Ishikawa (cell line): ENCODE results near the gene SUN1.
A peak's percentile ranks its signal among the peaks of the same experiment; 100 is the strongest.

ENCODE experiments used
- CEBPB ChIP-seq: IDR thresholded peaks from 2 replicates; pipeline ENCODE4 v1.6.1; 2012
- CREB1 ChIP-seq: IDR thresholded peaks from 2 replicates; pipeline ENCODE4 v1.6.1; 2012; ENCODE audit warnings: low read depth
- EGR1 ChIP-seq: IDR thresholded peaks from 2 replicates; pipeline ENCODE4 v1.6.1; 2012
- EP300 ChIP-seq: IDR thresholded peaks from 2 replicates; pipeline ENCODE4 v1.6.1; 2012; ENCODE audit warnings: borderline replicate concordance
- FOXM1 ChIP-seq: IDR thresholded peaks from 2 replicates; pipeline ENCODE4 v1.6.1; 2012; ENCODE audit warnings: low read depth, borderline replicate concordance
- NFIC ChIP-seq: IDR thresholded peaks from 2 replicates; pipeline ENCODE4 v1.6.1; 2012
- RAD21 ChIP-seq: IDR thresholded peaks from 2 replicates; pipeline ENCODE4 v1.6.1; 2012; ENCODE audit warnings: low read depth
- TAF1 ChIP-seq: IDR thresholded peaks from 2 replicates; pipeline ENCODE4 v1.6.1; 2012; ENCODE audit warnings: low read depth, mild to moderate bottlenecking
- TCF12 ChIP-seq: IDR thresholded peaks from 2 replicates; pipeline ENCODE4 v1.6.1; 2012; ENCODE audit warnings: low read depth
- TEAD4 ChIP-seq: IDR thresholded peaks from 2 replicates; pipeline ENCODE4 v1.6.1; 2012
- YY1 ChIP-seq: IDR thresholded peaks from 2 replicates; pipeline ENCODE4 v1.6.1; 2012; ENCODE audit warnings: low read depth
- ZBTB7A ChIP-seq: IDR thresholded peaks from 2 replicates; pipeline ENCODE4 v1.6.1; 2012; ENCODE audit warnings: low read depth
- TF ChIP-seq, protein P1 (sequence below): IDR thresholded peaks from 2 replicates; pipeline ENCODE4 v1.6.1; 2012
- TF ChIP-seq, protein P2 (sequence below): IDR thresholded peaks from 2 replicates; pipeline ENCODE4 v1.6.1; 2012; ENCODE audit warnings: low read depth, mild to moderate bottlenecking
- TF ChIP-seq, protein P3 (sequence below): IDR thresholded peaks from 2 replicates; pipeline ENCODE4 v1.6.1; 2012

SUN1 gene

DNA sequence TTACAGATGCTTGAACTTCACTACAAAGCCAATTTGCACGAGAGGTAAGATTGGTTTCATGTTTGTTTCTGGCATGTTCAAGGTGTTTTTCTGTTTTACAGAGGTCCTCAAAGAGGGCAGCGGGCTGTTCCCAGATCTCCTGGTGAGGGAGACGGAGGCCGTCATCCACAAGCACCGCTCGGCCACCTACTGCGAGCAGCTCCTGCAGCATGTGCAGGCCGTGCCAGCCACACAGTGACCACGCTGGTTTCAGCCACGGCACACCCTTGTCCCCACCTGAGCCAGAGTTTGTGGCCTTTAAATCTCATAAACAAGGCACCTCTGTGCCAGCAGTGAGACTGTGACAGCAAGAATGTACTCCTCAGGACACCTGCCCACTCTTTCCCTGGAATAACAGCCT, 46.9 kb upstream of the SUN1 start:
- no peak for TF ChIP-seq EGR1
- TF ChIP-seq TAF1: no peak
- TF ChIP-seq TEAD4: no peak
- TF ChIP-seq ZBTB7A: no peak
- TF ChIP-seq EP300: no peak
- no peak for TF ChIP-seq FOXM1
- TF ChIP-seq CEBPB: no peak
- TF ChIP-seq, protein P1, sequence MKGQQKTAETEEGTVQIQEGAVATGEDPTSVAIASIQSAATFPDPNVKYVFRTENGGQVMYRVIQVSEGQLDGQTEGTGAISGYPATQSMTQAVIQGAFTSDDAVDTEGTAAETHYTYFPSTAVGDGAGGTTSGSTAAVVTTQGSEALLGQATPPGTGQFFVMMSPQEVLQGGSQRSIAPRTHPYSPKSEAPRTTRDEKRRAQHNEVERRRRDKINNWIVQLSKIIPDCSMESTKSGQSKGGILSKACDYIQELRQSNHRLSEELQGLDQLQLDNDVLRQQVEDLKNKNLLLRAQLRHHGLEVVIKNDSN: no peak
- TF ChIP-seq, protein P2, sequence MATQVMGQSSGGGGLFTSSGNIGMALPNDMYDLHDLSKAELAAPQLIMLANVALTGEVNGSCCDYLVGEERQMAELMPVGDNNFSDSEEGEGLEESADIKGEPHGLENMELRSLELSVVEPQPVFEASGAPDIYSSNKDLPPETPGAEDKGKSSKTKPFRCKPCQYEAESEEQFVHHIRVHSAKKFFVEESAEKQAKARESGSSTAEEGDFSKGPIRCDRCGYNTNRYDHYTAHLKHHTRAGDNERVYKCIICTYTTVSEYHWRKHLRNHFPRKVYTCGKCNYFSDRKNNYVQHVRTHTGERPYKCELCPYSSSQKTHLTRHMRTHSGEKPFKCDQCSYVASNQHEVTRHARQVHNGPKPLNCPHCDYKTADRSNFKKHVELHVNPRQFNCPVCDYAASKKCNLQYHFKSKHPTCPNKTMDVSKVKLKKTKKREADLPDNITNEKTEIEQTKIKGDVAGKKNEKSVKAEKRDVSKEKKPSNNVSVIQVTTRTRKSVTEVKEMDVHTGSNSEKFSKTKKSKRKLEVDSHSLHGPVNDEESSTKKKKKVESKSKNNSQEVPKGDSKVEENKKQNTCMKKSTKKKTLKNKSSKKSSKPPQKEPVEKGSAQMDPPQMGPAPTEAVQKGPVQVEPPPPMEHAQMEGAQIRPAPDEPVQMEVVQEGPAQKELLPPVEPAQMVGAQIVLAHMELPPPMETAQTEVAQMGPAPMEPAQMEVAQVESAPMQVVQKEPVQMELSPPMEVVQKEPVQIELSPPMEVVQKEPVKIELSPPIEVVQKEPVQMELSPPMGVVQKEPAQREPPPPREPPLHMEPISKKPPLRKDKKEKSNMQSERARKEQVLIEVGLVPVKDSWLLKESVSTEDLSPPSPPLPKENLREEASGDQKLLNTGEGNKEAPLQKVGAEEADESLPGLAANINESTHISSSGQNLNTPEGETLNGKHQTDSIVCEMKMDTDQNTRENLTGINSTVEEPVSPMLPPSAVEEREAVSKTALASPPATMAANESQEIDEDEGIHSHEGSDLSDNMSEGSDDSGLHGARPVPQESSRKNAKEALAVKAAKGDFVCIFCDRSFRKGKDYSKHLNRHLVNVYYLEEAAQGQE: no peak
- TF ChIP-seq, protein P3, sequence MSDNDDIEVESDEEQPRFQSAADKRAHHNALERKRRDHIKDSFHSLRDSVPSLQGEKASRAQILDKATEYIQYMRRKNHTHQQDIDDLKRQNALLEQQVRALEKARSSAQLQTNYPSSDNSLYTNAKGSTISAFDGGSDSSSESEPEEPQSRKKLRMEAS: no peak
- TF ChIP-seq TCF12: no peak
- TF ChIP-seq CREB1: no peak
- no peak for TF ChIP-seq YY1

DNA sequence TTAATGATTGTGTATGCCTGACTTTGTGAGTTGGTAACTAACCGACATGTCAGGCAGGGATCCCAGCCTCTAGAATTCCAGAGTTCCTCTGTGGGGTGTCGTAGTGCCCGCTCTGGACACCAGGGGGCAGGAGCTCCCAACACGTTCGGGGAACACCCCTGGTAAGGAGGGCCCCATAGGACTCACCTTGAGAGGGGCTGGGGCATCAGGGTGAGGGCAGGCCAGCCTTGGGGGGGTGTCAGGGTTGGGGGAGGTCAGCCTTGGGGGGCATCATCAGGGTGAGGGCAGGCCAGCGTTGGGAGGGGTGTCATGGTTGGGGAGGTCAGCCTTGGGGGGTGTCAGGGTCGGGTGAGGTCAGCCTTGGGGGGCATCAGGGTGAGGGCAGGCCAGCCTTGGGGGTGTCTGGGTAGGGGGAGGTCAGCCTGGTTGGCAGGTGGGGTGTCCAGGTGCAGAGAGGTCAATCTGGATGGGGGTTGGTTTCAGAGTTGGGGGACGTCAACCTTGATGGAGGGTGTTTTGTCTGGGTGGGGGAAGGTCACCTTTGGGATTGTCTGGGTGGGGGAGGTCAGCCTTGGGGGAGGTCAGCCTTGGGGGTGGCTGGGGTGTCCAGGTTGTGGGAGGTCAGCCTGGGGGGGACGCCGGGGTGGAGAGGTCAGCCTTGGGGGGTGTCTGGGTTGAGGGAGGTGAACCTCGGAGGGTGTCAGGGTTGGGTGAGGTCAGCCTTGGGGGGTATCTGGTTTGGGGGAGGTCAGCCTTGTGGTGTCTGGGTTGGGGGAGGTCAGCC, 45.6 kb upstream of the SUN1 start:
- TF ChIP-seq RAD21 (peak; percentile 92), ZBTB7A (no peak)

DNA sequence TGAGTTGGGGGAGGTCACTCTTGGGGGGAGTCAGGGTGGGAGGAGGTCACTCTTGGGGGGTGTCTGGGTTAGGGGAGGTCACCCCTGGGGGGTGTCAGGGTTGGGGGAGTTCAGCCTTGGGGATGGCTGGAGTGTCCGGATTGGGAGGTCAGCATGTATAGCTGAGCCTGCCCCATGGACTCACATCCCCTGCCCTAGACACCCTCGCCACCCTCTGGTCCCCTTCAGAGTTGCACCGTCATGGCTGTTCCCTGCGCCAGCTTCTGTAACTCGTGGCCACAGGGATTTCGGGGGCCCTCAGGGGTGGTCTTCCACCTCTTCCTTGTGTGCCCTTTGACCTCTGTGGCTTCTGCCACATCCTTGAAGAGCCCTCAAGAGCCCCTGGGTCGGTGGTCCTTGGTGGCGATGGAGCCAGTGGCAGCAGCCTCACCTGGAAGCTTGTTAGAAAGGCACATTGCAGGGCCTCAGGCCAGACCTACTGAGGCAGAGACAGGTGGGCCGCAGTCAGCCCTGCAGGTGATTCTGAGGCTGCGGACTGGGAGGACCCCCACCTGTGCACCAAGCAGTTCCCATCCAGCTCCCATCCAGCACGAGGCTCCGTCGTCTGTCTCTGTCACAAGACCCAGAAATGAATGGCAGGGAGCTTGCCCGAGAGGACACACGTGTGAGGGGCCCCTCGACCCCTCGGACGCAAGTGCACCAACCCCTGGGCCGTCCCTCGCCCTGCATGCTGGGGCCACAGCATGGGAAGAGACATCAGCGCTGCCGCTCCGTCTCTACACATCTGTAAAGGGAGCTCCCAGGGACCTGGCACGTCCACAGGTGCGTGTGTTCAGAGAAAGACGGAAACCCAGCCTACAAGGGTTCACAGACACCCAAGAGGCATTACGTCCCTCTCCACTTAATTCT, 44.7 kb upstream of the SUN1 start:
- TF ChIP-seq ZBTB7A: no peak
- TF ChIP-seq TEAD4: no peak
- TF ChIP-seq, protein P3: no peak
- TF ChIP-seq CEBPB: no peak
- TF ChIP-seq TAF1: no peak
- TF ChIP-seq CREB1: no peak
- no peak for TF ChIP-seq YY1
- no peak for TF ChIP-seq EP300
- no peak for TF ChIP-seq FOXM1
- TF ChIP-seq RAD21: no peak
- TF ChIP-seq, protein P1: no peak
- TF ChIP-seq, protein P2: no peak
- TF ChIP-seq EGR1: no peak
- no peak for TF ChIP-seq NFIC
- TF ChIP-seq TCF12: no peak

DNA sequence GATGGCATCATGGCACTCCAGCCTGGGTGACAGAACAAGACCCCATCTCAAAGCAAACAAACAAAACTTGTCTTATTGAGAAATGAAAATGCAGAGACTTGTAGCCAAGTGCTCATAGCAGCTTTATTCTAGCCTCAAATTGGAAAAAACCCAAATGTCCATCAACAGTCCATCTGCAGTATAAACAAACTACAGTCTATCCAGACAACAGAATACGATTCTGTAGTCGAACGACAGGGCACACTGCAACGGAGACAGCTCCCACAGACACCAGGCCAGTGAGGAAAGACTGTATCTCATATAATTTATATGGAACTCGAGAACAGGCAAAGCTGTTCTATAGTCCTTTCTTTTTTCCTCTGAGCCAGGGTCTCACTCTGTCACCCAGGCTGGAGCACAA, 40.8 kb upstream of the SUN1 start:
- no peak for TF ChIP-seq TEAD4
- TF ChIP-seq TAF1: no peak
- TF ChIP-seq, protein P3: no peak
- TF ChIP-seq RAD21: no peak
- no peak for TF ChIP-seq FOXM1
- TF ChIP-seq TCF12: no peak

DNA sequence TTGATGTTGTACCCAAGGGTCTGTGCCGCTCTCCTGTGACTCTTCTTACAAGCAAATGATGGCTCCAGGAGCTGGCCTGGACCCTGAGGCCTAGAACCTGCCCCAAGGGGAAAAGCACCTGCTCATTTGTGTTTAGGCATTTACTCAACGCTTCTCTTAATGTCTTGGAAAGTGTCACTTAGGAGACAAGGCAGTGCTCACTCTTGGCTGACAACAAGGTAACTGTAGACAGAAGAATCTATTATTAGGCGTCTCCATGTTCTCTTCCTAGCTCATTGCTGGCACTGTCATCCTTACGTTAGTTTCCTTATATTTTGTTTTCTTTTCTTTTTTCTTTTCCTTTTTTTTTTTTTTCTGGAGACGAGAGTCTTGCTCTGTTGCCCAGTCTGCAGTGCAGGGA, 38.1 kb upstream of the SUN1 start:
- TF ChIP-seq, protein P1: no peak
- TF ChIP-seq CREB1: no peak
- no peak for TF ChIP-seq TEAD4
- no peak for TF ChIP-seq EGR1
- no peak for TF ChIP-seq NFIC
- TF ChIP-seq TCF12: no peak
- TF ChIP-seq EP300: no peak
- TF ChIP-seq, protein P2: no peak
- no peak for TF ChIP-seq ZBTB7A
- TF ChIP-seq RAD21: no peak
- no peak for TF ChIP-seq CEBPB
- TF ChIP-seq YY1: no peak
- TF ChIP-seq, protein P3: no peak
- TF ChIP-seq FOXM1: no peak
- TF ChIP-seq TAF1: no peak
